ENCODE results near the gene IGFLR1. TPM values are rescaled to one million over a fixed set of nuclear protein-coding genes. Genes with fewer than 3 reads are reported as not detected.
"Not testable (repeated sequence)": the region's sequence is repeated elsewhere in the genome, so short reads cannot be mapped to it uniquely, and the experiment has no call there.

IGFLR1 gene
- total RNA-seq, 2 experiments from 2014 or later, result 79.2 to 80.6 TPM

DNA sequence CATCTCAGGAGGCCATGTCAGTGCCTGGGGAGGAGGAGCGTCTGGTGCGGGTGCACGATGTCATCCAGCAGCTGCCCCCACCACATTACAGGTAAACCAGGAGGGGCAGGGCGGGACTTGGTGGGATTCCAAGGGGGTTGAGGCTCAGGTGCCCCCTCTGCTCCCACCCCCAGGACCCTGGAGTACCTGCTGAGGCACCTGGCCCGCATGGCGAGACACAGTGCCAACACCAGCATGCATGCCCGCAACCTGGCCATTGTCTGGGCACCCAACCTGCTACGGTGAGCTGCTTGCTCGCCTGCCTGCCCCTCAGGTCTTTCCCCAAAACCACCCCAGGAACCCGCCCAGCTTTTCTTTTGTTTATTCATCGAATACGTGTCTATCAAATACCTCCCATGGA, 40.3 kb upstream of the IGFLR1 start:
- no peaks in the 10 kb centered on the region for H3K9me3 Mint-ChIP-seq
- H3K27me3 Mint-ChIP-seq, result no peaks in the 10 kb centered on the region
- H3K4me1 Mint-ChIP-seq, result no peaks in the 10 kb centered on the region
- H3K27ac Mint-ChIP-seq, result no peak overlapping the region
- DNase-seq, result no peak
- no peak overlapping the region for H3K4me3 Mint-ChIP-seq
- no peaks in the 10 kb centered on the region for H3K36me3 Mint-ChIP-seq

DNA sequence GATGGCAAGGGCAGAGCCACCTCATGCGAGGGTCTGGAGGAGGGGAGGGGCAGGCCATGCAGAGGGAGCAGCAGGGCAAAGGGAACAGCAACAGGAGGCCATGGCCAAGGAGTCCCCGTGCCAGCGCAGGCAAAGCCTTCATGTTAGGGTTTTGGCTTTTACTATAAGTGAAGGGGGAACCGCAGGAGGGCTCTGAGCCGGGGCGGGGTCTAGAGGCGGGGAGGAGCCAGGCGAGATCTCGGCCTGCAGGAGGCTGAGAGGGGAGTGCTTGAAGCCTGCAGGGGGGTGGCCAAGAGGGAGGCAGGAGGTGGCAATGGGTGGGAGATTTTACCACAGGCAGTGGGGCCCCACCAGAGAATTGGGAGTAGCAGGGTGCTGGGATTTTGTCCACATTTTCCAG, 39.4 kb upstream of the IGFLR1 start:
- no peak for DNase-seq
- H3K27ac Mint-ChIP-seq, result no peak overlapping the region
- no peaks in the 10 kb centered on the region for H3K4me1 Mint-ChIP-seq
- H3K4me3 Mint-ChIP-seq, result no peak overlapping the region
- no peaks in the 10 kb centered on the region for H3K36me3 Mint-ChIP-seq
- no peaks in the 10 kb centered on the region for H3K27me3 Mint-ChIP-seq
- no peaks in the 10 kb centered on the region for H3K9me3 Mint-ChIP-seq

DNA sequence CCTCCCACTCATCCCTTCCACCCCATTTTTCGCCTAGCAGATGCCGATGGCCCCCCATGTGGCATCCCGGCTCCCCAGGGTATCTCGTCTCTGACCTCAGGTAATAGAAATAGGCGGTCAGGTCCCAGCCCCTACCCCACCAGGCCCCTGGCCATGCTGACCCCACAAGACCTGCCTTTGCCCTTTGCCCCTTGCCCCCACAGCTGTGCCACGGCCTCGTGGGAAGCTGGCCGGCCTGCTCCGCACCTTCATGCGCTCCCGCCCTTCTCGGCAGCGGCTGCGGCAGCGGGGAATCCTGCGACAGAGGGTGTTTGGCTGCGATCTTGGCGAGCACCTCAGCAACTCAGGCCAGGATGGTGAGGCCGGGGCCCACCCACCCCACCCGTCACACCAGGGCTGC, 38.5 kb upstream of the IGFLR1 start:
- H3K4me3 Mint-ChIP-seq, result no peak overlapping the region
- no peaks in the 10 kb centered on the region for H3K27me3 Mint-ChIP-seq
- H3K27ac Mint-ChIP-seq, result no peak overlapping the region
- no peaks in the 10 kb centered on the region for H3K9me3 Mint-ChIP-seq
- DNase-seq, result no peak
- H3K36me3 Mint-ChIP-seq, result no peaks in the 10 kb centered on the region
- peaks cover 5% of the 10 kb centered on the region for H3K4me1 Mint-ChIP-seq

DNA sequence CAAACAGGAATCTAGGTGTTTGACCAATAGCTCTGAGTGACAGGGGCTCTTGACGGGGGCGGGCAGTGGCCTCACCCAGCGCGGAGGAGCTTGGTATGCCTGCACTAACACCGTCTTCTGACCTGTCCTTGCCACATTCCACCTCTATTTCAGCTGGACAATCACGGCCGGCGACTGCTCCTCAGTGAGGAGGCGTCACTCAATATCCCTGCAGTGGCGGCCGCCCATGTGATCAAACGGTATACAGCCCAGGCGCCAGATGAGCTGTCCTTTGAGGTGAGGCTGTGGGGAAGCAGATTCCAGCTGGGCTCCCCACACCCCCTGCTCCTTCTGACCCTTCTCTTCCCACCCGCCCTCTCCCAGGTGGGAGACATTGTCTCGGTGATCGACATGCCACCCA, 37.8 kb upstream of the IGFLR1 start:
- Mint-ChIP-seq H3K36me3 (no peaks in the 10 kb centered on the region), H3K27ac (no peak overlapping the region), H3K27me3 (no peaks in the 10 kb centered on the region), H3K9me3 (no peaks in the 10 kb centered on the region), H3K4me1 (peaks cover 6% of the 10 kb centered on the region), H3K4me3 (no peak overlapping the region)
- DNase-seq, result no peak

DNA sequence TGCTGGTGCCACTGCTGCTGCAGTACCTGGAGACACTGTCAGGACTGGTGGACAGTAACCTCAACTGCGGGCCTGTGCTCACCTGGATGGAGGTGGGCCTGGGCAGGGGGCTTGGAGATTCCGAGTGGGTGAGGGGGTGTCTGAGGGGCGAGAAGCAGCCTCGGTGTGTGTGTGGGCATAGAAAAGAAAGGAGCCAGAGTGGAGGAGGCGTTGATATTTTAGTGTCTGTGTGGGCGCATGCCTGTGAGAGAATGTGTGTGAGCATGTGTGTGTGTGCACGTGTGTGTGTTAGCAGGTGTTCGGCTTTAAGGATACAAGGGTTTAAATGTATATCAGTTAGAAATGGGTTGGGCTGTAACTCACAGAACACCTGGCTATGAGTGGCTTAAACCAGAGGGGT, 36.8 kb upstream of the IGFLR1 start:
- no peaks in the 10 kb centered on the region for H3K36me3 Mint-ChIP-seq
- DNase-seq, result no peak
- no peak overlapping the region for H3K27ac Mint-ChIP-seq
- H3K4me1 Mint-ChIP-seq, result peaks cover 11% of the 10 kb centered on the region
- no peaks in the 10 kb centered on the region for H3K27me3 Mint-ChIP-seq
- no peaks in the 10 kb centered on the region for H3K9me3 Mint-ChIP-seq
- no peak overlapping the region for H3K4me3 Mint-ChIP-seq

DNA sequence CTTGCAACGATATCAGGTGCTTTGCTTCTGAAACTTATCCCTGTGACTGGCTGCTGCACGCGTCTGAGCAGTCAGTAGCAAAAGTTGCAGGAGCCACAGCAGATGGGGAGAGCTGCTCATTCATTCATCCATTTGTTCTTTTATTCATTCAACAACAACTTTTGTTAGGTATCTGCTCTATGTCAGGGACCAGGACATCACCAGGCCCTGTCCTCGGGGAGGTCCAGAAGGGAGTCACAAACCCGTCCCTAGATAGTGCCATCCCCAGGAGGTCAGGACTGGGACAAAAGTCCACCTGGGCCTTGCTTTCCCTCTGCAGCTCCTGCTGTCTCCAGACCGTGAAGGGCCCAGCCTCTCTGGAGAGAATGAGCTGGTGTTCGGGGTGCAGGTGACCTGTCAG, 35.7 kb upstream of the IGFLR1 start:
- H3K4me1 Mint-ChIP-seq, result peaks cover 11% of the 10 kb centered on the region
- H3K27me3 Mint-ChIP-seq, result no peaks in the 10 kb centered on the region
- H3K36me3 Mint-ChIP-seq, result no peaks in the 10 kb centered on the region
- DNase-seq, result no peak
- no peaks in the 10 kb centered on the region for H3K9me3 Mint-ChIP-seq
- H3K27ac Mint-ChIP-seq, result no peak overlapping the region
- H3K4me3 Mint-ChIP-seq, result no peak overlapping the region

DNA sequence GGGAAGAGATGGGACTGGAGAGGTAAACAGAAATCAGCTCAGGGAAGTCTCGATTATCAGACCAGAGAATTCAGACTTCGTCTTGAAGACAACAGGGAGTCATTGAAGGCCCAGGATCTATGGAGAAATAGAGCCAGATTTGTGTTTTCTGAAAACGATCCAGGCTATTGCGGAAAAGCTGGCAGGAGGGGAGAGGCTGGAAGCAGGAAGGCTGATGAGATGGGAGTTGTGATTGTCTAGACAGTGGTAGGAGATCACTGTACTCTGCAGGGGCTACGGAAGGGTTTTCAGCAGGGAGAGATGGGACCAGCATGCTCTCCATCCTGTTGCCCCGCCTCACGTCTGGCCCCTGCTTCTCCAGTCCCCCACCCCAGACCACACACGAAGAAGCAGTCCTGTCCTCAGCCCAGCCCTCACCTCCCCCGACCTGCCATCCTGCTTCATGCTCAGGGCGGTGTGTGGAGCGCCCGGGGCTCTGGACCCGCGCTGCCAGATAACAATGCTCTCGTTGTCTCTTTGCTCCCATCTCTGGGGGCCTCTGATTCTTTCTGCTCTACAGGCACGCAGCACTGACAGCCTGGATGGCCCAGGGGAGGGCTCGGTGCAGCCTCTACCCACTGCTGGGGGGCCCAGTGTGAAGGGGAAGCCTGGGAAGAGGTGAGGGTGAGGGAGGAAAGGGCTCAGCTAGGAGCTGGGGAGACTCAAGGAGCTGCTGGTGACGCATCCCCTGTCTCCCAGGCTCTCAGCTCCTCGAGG, 35.0 kb upstream of the IGFLR1 start:
- H3K27me3 Mint-ChIP-seq, result no peaks in the 10 kb centered on the region
- H3K4me1 Mint-ChIP-seq, result peaks cover 11% of the 10 kb centered on the region
- no peaks in the 10 kb centered on the region for H3K36me3 Mint-ChIP-seq
- no peaks in the 10 kb centered on the region for H3K9me3 Mint-ChIP-seq
- no peak for DNase-seq
- peak overlapping the region; percentile 7 for H3K4me3 Mint-ChIP-seq
- no peak overlapping the region for H3K27ac Mint-ChIP-seq

DNA sequence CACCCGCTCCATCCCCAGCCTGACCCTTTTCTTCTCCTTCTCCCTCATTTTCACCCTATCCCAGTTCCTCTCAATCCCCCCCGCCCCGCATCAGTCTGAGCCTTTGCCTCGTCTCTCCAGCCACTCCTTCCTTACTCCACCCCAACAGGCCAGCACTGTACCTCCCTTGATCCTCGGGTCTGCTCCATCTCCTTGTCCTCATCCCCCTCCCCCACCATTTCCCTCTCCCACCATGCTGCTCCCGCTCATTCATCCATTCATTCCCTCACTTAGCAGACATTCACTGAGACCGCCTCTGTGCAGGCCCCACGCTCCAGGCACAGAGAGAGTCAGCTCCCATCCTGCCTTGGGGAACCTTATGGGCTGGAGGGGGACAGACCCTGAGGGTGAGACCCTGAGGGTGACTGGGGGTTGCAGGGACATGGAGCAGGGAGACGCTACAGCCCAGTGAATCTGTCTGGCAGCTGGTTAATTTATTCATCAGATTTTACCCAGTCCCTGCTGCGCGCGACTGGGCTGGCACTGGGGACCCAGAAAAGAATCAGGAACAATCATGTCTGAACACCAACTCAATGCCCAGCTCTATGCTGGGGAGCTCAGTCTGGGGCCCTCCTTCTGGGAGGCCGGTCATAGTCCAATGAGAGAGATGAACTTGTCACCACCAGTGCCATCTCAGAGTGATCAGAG, 34.0 kb upstream of the IGFLR1 start:
- DNase-seq, result no peak
- peak overlapping the region; percentile 82 for H3K4me3 Mint-ChIP-seq
- peaks cover 11% of the 10 kb centered on the region for H3K4me1 Mint-ChIP-seq
- H3K27me3 Mint-ChIP-seq, result no peaks in the 10 kb centered on the region
- no peaks in the 10 kb centered on the region for H3K9me3 Mint-ChIP-seq
- H3K27ac Mint-ChIP-seq, result no peak overlapping the region
- no peaks in the 10 kb centered on the region for H3K36me3 Mint-ChIP-seq

DNA sequence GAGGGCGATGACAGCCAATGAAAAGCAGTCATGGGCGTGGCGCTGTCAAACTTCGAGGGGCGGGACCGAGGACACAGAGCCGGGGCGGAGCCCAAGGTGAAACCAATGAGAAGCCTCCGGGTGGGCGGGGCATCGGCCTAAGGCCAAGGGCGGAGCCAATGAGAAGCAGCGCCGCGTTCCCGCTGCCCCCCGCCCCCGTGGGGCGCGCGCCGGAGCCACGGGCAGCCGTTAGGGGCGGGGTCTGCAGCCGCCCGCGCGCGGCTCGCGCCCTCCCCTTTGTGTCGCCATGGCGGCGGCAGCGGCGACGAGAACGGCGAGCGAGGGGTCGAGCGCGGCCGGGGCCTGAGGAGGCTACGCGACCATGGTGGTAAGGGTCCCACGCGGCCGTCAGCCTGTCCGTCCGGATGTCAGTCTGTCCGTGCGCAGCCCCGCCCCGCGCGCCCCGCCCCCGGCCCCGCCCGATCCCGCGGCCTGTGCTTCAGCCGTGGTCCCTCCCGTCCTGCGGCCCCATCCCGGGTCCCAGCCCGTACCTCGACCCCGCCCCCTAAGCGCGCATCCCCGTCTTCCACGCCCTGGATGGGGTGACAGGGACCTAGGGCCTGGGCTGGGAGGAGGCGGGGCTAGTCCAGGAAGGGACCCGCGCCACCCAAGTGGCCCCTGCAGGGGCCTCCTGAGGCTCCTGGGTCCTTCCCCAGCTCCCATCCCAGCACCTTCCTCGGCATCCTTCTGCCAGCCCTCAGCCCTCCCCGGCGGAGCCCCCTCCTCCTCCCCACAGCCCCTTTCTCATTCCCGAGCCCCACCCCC, 33.2 kb upstream of the IGFLR1 start, which contains the start of gene ARHGAP33:
ARHGAP33 (plus strand) TSS at position 267 of the 804 bp plus-strand sequence; CDS start at position 362, 95 bp downstream.
- Mint-ChIP-seq H3K36me3 (no peaks in the 10 kb centered on the region), H3K27me3 (no peaks in the 10 kb centered on the region), H3K27ac (no peak within 1 kb of the TSS)

DNA sequence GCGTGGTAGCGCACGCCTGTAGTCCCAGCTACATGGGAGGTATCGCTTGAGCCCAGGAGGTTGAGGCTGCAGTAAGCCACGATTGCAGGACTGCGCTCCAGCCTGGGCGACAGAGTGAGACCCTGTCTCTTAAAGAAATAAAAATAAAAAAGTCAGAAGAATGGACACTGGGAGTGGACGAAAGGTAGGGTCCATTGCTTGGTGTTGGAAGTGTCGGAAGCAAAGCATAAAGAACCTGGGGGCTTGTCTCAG, 32.7 kb upstream of the IGFLR1 start:
- H3K36me3 Mint-ChIP-seq, result no peaks in the 10 kb centered on the region
- peaks cover 11% of the 10 kb centered on the region for H3K4me1 Mint-ChIP-seq
- H3K4me3 Mint-ChIP-seq, result peak overlapping the region; percentile 75
- DNase-seq, result no peak
- H3K9me3 Mint-ChIP-seq, result no peaks in the 10 kb centered on the region
- H3K27me3 Mint-ChIP-seq, result no peaks in the 10 kb centered on the region
- H3K27ac Mint-ChIP-seq, result no peak overlapping the region

More for the DNA sequence above, 33.2 kb upstream of the IGFLR1 start, which contains the start of gene ARHGAP33:
- DNase-seq, result peak; percentile 99
- Mint-ChIP-seq H3K4me1 (peaks cover 11% of the 10 kb centered on the region), H3K9me3 (no peaks in the 10 kb centered on the region), H3K4me3 (peak within 1 kb of the TSS; percentile 82)

DNA sequence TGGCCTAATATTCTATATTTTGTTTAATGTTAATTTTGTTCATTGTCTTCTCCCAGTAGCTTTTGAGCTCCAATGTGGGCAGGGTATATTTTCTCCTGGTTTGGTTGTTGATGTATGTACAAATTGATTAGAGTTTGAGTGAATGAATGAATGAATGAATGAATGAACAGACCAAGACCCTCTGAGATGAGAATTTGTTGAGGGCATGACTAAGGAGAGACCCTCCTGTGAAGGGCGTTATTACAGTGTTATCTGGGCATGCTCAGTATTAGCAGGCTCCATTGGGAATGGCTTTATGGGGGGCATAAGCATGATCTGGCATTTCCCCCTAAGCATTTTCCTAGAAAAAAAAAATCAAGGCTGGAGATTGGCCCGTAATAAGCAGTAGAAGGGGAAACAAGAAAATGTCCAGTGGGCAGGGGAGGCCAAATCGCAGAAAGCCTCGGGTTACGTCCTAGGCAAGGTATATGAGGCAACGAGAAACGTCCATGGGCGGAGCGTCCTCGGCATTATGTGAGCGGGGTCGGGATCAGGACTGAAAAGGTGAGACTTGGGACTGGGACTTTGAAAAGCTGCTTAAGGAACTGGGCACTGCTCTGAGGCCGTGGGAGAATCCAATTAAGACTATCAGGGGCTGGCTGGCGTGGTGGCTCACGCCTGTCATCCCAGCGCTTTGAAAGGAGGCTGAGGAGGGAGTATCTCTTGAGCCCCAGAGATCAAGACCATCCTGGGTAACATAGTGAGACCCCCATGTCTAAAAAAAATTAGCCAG, 32.2 kb upstream of the IGFLR1 start:
- Mint-ChIP-seq H3K36me3 (peaks cover 3% of the 10 kb centered on the region), H3K9me3 (no peaks in the 10 kb centered on the region), H3K4me1 (peaks cover 11% of the 10 kb centered on the region), H3K27ac (no peak overlapping the region), H3K4me3 (peak overlapping the region; percentile 75), H3K27me3 (no peaks in the 10 kb centered on the region)
- no peak for DNase-seq

DNA sequence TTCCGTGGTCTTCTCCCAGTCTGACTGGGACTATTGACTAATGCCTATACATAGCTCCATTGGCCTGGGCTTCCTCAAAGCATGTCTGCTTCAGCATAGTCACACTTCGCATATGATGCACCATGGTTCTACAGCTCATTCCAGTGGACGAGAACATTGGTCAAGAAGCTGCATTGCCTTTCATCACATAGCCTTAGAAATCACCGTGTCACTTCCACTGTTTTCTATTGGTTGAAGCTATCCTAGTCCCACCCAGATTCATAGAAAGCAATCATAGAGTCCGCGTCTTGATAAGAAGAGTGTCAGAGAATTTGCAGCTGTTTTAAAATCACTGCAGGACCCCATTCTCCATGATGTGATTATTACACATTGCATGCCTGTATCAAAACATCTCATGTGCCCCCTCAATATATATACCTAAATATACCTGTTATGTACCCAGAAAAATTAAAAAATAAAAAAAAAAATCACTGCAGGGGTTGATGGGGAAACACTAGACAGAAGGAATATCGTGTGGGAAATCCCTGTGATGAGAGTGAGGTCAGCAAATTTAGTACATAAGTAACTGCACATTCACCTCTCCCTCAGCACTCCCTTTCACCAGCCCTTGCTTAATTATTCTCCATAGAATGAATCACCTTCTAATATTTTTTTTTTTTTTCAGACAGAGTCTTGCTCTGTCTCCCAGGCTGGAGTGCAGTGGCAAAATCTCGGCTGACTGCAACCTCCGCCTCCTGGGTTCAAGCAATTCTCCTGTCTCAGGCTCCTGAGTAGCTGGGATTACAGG, 31.0 kb upstream of the IGFLR1 start:
- H3K9me3 Mint-ChIP-seq, result no peaks in the 10 kb centered on the region

DNA sequence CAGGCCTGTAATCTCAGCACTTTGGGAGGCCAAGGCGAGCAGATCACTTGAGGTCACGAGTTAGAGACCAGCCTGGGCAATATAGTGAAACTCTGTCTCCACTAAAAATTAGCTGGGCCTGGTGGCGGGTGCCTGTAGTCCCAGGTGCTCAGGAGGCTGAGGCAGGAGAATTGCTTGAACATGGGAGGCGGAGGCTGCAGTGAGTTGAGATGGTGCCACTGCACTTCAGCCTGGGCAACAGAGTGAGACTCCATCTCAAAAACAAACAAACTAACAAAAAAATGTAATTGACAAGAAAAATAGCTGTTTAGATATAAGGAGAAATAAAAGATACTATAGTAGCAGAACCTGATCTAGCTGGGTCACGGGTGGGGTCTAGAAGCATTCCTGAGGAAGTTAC, 30.1 kb upstream of the IGFLR1 start:
- not testable (repeated sequence) for H3K27me3 Mint-ChIP-seq, DNase-seq, H3K27ac Mint-ChIP-seq, H3K4me3 Mint-ChIP-seq, H3K9me3 Mint-ChIP-seq, H3K36me3 Mint-ChIP-seq
- H3K4me1 Mint-ChIP-seq, result peaks cover 11% of the 10 kb centered on the region

More for the DNA sequence above, 31.0 kb upstream of the IGFLR1 start:
- Mint-ChIP-seq H3K4me3 (no peak overlapping the region), H3K27ac (no peak overlapping the region), H3K4me1 (peaks cover 11% of the 10 kb centered on the region), H3K27me3 (no peaks in the 10 kb centered on the region), H3K36me3 (peaks cover 3% of the 10 kb centered on the region)
- no peak for DNase-seq

DNA sequence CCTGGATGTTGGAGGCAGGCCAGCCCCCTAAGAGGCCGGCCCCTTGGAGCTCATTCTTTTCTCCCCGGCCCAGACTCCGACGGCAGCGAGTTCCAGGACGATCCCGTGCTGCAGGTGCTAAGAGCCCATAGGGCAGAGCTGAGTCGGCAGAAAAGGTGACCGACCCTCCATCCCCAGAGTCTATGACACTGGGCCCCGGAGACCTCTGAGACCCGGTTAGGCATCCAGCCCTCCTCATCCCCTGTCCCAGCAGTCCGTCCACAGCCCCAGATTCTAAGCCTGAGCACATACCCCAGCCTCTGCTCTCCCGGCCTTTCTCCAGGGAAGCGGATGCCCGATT, 25.8 kb upstream of the IGFLR1 start:
- Mint-ChIP-seq H3K27ac (no peak overlapping the region), H3K9me3 (no peaks in the 10 kb centered on the region), H3K4me1 (no peaks in the 10 kb centered on the region), H3K27me3 (no peaks in the 10 kb centered on the region), H3K4me3 (no peak overlapping the region), H3K36me3 (peaks cover 4% of the 10 kb centered on the region)
- no peak for DNase-seq
